MCF 10A (cell line): ENCODE data around the gene PAWR. TPM values are rescaled to one million over a fixed set of nuclear protein-coding genes. Genes with fewer than 3 reads are reported as not detected.
"Not testable (repeated sequence)": the region's sequence is repeated elsewhere in the genome, so short reads cannot be mapped to it uniquely, and the experiment has no call there.

Experiments used
- BruUV-seq: library from RNA; stranded (reverse); fragments of 400-500 nt; replicated peaks from 2 replicates; lab custom pipeline; 2021; lab: Mats Ljungman, UMichigan
- CTCF ChIA-PET: fragments of 300-600 bp; sonication (Branson Sonifier 250); formaldehyde crosslinking; extraction: SDS; loops from one replicate; lab custom pipeline; 2021; ENCODE audit warnings: antibody characterized with exemption, inconsistent platforms; lab: Yijun Ruan, JAX
- POLR2A ChIA-PET: fragments of 300-600, 350-650 bp; sonication (Branson Sonifier 250); formaldehyde crosslinking; extraction: SDS; loops from one replicate; lab custom pipeline; 2020; ENCODE audit warnings: antibody characterized with exemption, inconsistent platforms; lab: Yijun Ruan, JAX
- DNase-seq: peaks from one replicate; pipeline ENCODE4 v3.0.0-alpha.2; 2018; ENCODE audit not compliant: unreplicated experiment
- H3K27ac Mint-ChIP-seq: one replicate; pipeline ENCODE4 v1.8.0; 2022; ENCODE audit warnings: mild to moderate bottlenecking, low read depth, mixed read lengths; ENCODE audit not compliant: unreplicated experiment
- H3K27me3 Mint-ChIP-seq: one replicate; pipeline ENCODE4 v1.8.0; 2022; ENCODE audit warnings: mixed read lengths; ENCODE audit not compliant: insufficient read depth, unreplicated experiment
- H3K36me3 Mint-ChIP-seq: one replicate; pipeline ENCODE4 v1.8.0; 2022; ENCODE audit warnings: mild to moderate bottlenecking, moderate library complexity, mixed read lengths; ENCODE audit not compliant: insufficient read depth, unreplicated experiment
- H3K4me1 Mint-ChIP-seq: one replicate; pipeline ENCODE4 v1.8.0; 2022; ENCODE audit warnings: mixed read lengths; ENCODE audit not compliant: insufficient read depth, unreplicated experiment
- H3K4me3 Mint-ChIP-seq: one replicate; pipeline ENCODE4 v1.8.0; 2022; ENCODE audit warnings: mild to moderate bottlenecking, moderate library complexity, mixed read lengths; ENCODE audit not compliant: unreplicated experiment
- H3K9me3 Mint-ChIP-seq: one replicate; pipeline ENCODE4 v1.8.0; 2022; ENCODE audit warnings: mixed read lengths; ENCODE audit not compliant: unreplicated experiment
- intact Hi-C: fragments of 100-400 bp; cut with micrococcal nuclease; formaldehyde crosslinking; loops from 2 replicates; pipeline ENCODE4 v1.14.1; 2022
- total RNA-seq: library from RNA; stranded (reverse); gene quantifications from 2 replicates; pipeline ENCODE4 v1.2.3, GENCODE V29; 2022
- TF ChIP-seq, protein P1 (sequence below): fragments of 200-600 bp; IDR thresholded peaks from one replicate; pipeline ENCODE4 v1.8.0; 2022; ENCODE audit warnings: antibody characterized with exemption, mild to moderate bottlenecking; ENCODE audit not compliant: unreplicated experiment

PAWR gene
- total RNA-seq, 1 experiment from 2014 or later, result 330 TPM

DNA sequence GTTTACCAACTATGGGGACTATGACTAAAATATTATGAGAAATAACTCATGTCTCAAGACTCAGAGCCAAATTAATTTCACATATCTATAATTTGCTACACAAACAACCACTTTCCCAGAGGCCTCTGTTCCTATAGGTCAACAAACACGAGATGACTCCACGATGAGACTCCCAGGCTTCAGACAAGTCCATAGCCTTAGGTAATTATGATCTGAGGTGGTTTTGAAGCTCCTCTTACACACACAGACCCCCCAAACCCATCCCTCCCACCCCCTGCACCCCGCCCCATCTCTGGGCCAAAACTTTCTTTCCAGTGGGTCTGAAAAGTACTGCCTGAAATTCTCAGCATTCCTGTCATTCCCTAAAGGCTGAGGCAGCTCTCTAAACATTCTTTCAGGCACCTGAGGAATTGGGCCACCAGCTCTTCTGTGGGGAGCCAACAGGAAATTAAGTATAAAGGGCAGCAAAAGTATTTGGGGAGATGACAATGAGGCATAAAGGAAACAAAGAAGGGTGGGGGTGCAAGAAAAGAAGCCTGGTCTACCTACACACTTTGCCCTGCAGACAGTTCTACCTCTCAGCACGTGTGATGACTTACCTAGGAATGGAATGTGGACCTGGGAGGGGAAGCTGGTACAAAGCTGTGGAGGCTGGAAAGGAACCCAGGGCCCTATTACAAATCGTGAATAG, 143.6 kb downstream of the PAWR start:
- H3K36me3 Mint-ChIP-seq, result peaks cover 6% of the 10 kb centered on the region

GRCh38 chr12:79546466-79547043, 144.2 kb downstream of the PAWR start:
- intact Hi-C loops, result loop anchor here (1.0 to 5.0 kb wide), 6 partner anchors 89 to 192 kb away; partner anchors contain the start of gene PAWR
- peaks cover 6% of the 10 kb centered on the region for H3K36me3 Mint-ChIP-seq
- DNase-seq, result no peak
- TF ChIP-seq, protein P1, sequence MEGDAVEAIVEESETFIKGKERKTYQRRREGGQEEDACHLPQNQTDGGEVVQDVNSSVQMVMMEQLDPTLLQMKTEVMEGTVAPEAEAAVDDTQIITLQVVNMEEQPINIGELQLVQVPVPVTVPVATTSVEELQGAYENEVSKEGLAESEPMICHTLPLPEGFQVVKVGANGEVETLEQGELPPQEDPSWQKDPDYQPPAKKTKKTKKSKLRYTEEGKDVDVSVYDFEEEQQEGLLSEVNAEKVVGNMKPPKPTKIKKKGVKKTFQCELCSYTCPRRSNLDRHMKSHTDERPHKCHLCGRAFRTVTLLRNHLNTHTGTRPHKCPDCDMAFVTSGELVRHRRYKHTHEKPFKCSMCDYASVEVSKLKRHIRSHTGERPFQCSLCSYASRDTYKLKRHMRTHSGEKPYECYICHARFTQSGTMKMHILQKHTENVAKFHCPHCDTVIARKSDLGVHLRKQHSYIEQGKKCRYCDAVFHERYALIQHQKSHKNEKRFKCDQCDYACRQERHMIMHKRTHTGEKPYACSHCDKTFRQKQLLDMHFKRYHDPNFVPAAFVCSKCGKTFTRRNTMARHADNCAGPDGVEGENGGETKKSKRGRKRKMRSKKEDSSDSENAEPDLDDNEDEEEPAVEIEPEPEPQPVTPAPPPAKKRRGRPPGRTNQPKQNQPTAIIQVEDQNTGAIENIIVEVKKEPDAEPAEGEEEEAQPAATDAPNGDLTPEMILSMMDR, result no peak
- POLR2A ChIA-PET, result interaction anchor here (0.6 to 3.4 kb wide), 18 partner anchors 13 to 387 kb away, joined by 3 to 100 read pairs (median 4); partner anchors contain the start of gene PAWR
- no peaks in the 10 kb centered on the region for H3K27me3 Mint-ChIP-seq
- TSS peak; percentile 28 for BruUV-seq
- H3K27ac Mint-ChIP-seq, result peak overlapping the region; percentile 44
- H3K9me3 Mint-ChIP-seq, result peaks cover 8% of the 10 kb centered on the region
- peaks cover 69% of the 10 kb centered on the region for H3K4me1 Mint-ChIP-seq
- H3K4me3 Mint-ChIP-seq, result no peak overlapping the region
- CTCF ChIA-PET, result interaction anchor here (0.5 to 5.0 kb wide), 12 partner anchors 11 to 1232 kb away, joined by 3 to 43 read pairs (median 4); partner anchors contain the start of gene PAWR

More for the DNA sequence above, 143.6 kb downstream of the PAWR start:
- no TSS peak for BruUV-seq
- no peak overlapping the region for H3K4me3 Mint-ChIP-seq
- no peaks in the 10 kb centered on the region for H3K27me3 Mint-ChIP-seq
- TF ChIP-seq, protein P1, result no peak
- intact Hi-C loops, result loop anchor here (1.0 to 5.0 kb wide), 6 partner anchors 88 to 192 kb away; partner anchors contain the start of gene PAWR
- H3K9me3 Mint-ChIP-seq, result peaks cover 8% of the 10 kb centered on the region
- peak; percentile 91 for DNase-seq
- ChIA-PET CTCF (interaction anchor here (0.5 to 5.0 kb wide), 30 partner anchors 8 to 1232 kb away, joined by 3 to 43 read pairs (median 4); partner anchors contain the start of gene PAWR), POLR2A (interaction anchor here (0.6 to 3.4 kb wide), 23 partner anchors 9 to 387 kb away, joined by 3 to 100 read pairs (median 4); partner anchors contain the start of gene PAWR)
- peak overlapping the region; percentile 44 for H3K27ac Mint-ChIP-seq
- peaks cover 74% of the 10 kb centered on the region for H3K4me1 Mint-ChIP-seq

DNA sequence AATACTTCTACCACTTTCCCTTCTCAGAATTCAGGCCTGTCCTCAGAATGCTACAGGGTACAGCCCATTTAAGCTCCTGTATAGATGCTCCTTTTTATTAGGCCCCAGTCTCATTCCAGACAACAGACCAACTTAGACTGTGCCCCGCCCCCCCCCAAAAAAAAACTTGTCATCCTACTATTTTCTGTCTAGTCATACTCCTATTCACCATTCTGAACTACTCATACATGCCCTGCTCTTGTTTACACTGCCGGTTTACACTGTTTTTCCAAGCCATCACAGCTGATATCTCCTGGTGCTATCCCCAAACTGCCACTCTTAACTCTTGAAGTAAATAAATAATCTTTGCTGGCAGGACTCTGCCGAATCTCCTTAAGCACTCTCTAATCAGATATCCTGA, 146.3 kb downstream of the PAWR start:
- CTCF ChIA-PET, POLR2A ChIA-PET, H3K4me3 Mint-ChIP-seq, H3K36me3 Mint-ChIP-seq, DNase-seq, BruUV-seq, H3K9me3 Mint-ChIP-seq, intact Hi-C loops, H3K27me3 Mint-ChIP-seq: not testable (repeated sequence)
- Mint-ChIP-seq H3K27ac (peak overlapping the region; percentile 89), H3K4me1 (peaks cover 53% of the 10 kb centered on the region)

- no TSS peak for BruUV-seq
- H3K36me3 Mint-ChIP-seq, result peaks cover 14% of the 10 kb centered on the region
- TF ChIP-seq, protein P1, result no peak
- no peaks in the 10 kb centered on the region for H3K9me3 Mint-ChIP-seq
- ChIA-PET POLR2A (interaction anchor here (1.1 kb wide), 1 partner anchor 10 kb away, joined by 3 read pairs; no protein-coding TSS in a partner anchor), CTCF (interaction anchor here (0.6 kb wide), 1 partner anchor 976 kb away, joined by 3 read pairs; no protein-coding TSS in a partner anchor)
- no peak for DNase-seq
- H3K4me3 Mint-ChIP-seq, result no peak overlapping the region
- intact Hi-C loops, result no loop called here
- no peak overlapping the region for H3K27ac Mint-ChIP-seq
- peaks cover 6% of the 10 kb centered on the region for H3K4me1 Mint-ChIP-seq
- no peaks in the 10 kb centered on the region for H3K27me3 Mint-ChIP-seq
Observed at GRCh38 chr12:79537675-79538074, 153.1 kb downstream of the PAWR start.
